HG03280 (cell line): ENCODE data around the gene CCER1.
"Not testable (repeated sequence)": the region's sequence is repeated elsewhere in the genome, so short reads cannot be mapped to it uniquely, and the experiment has no call there.

Source experiments
- ATAC-seq: cut with Tn5 transposase; IDR thresholded peaks from one replicate; pipeline ENCODE4 v1.9.1; 2021; ENCODE audit warnings: mild to moderate bottlenecking, moderate library complexity; ENCODE audit not compliant: unreplicated experiment

The CCER1 gene, protein sequence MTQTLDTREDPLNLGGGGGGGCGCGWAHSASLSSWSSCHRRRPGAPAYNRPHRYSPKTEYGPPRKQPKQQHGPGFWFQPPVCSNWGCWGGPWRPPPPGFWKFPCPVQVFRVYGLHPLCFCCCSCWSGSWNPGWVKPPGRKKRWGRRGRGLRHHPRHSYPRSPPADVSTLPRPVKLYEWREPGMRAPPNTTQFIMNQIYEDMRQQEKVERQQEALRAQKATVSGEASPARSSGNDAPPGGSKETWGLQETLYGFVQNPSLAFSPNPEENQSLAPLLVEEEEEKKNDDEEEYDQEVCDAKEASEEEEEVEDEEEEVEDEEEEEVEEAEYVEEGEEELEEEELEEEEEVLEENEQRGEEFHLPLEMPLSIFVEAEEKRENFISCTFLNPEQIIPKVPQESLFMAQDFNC

GRCh38 chr12:90954921-90955320, at the start of gene CCER1:
Gene CCER1, minus strand, starts transcription at chr12:90955176. Its CDS starts 434 bp downstream, at chr12:90954742.
- ATAC-seq = no peak

- ATAC-seq = no peak
Observed at GRCh38 chr12:91003737-91004136, 48.8 kb upstream of the CCER1 start.

DNA sequence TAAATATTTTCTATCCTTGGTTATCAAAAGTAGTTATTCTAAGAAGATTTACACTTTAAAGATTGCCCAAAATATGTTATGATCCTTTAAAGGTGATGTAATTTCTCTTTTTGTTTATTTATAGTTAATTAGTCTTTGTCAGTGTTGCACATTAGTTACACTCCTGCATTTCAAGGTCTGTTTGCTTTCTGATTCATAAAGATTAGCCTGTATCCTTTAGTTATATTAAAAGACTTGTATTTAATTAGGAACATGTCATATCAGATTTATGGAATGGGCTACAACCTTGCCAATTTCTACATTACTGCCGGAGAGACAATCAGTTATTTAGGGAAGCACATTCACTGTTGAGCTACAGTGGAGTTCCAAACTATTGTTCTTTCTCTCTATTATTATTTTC, 46.3 kb upstream of the CCER1 start:
- no peak for ATAC-seq

DNA sequence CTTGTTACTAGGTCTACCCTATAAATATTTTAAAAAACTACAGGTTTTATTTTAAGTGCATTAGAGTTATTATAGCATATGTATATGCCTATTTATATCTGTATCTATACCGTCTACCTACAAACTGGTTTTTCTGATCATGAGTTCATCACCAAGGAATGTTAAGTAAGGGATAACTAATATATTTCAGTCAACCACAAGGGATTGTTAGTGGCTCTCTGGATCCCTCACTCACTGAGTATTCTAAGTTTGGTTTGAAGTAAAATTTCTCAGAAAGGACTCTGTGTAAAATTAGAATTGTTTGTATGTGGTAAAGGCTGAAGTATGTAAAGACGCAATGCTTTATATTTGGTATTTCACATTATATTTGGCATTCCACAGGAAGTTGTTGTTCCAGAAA, 45.0 kb upstream of the CCER1 start:
- ATAC-seq = no peak

DNA sequence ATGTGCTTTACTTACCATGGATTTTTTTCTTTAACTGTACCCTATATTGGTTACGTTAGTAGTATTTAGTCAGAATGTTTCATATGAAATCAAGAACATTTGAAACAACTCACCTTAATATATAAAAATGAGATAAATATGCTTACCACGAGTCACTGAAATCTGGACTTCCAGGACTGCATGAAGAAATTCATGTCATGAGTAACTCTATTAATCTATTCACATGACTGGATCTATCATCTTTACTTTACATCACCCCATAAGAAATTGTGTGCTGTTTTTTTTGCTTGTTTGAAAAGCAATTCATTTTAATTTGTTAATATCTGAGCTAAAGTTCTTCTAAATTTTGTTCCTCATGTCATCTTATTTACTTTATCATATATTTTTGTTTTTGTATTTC, 44.6 kb upstream of the CCER1 start:
- no peak for ATAC-seq

DNA sequence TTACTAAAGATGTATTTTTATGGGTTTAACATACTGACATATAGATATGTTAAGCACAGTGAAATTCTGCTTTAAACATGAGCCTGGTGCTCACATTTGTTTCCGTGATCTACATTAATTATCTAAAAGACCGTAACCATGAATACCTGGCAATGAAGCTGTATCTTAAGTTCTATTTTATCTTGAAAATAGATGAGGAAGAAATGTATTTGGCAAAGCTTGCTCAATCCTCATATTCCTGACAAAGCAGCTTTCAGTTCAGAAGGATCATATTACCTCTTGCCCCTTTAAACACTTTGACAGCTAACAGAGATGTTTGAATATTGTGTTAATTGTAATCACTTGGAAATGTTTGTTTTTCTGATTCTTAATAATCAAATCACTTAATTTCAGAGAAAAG, 40.0 kb upstream of the CCER1 start:
- ATAC-seq = no peak

GRCh38 chr12:90991952-90992465, 37.0 kb upstream of the CCER1 start:
- ATAC-seq = no peak

DNA sequence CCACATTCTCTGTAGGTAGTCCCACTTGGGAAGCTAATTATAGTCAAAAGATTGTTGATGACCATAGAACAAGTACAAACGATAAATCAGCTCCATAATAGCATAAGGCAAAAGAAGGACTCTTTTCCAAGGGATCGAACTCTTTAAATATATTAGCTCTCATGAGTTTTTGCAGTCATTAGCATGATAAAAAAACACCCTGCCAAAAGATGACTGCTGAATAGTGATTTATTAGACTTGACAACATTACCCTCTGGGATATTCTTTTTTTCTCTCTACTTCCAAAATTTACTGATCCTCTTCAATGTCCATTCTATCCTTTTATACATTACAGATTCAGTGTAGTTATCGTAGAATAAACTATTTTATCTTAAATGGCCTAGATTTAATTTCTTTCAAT, 35.6 kb upstream of the CCER1 start:
- ATAC-seq = no peak

GRCh38 chr12:90989686-90990111, 34.7 kb upstream of the CCER1 start:
- no peak for ATAC-seq

DNA sequence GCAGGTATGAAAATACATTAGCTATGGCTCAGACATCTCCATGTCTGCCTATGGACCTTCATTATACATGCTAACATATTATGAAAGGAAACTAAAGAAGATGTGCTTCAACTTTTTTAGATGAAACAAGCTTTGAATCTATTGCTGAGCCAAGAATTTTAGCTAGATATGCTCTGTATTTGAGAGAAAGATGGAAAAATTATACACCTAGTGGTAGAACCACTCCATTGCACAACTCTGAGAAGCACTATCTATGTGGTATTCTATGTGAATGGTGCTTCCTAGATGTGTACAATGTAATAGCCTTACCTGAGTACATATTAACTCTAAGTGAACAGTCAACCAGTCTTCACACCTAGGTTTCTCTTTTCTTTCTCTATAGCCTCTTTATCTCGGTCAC, 32.5 kb upstream of the CCER1 start:
- ATAC-seq = no peak

- no peak for ATAC-seq
Observed at GRCh38 chr12:90987101-90987500, 32.1 kb upstream of the CCER1 start.

- ATAC-seq = not testable (repeated sequence)
Observed at GRCh38 chr12:90985331-90985730, 30.4 kb upstream of the CCER1 start.

GRCh38 chr12:90984114-90984513, 29.1 kb upstream of the CCER1 start:
- no peak for ATAC-seq

DNA sequence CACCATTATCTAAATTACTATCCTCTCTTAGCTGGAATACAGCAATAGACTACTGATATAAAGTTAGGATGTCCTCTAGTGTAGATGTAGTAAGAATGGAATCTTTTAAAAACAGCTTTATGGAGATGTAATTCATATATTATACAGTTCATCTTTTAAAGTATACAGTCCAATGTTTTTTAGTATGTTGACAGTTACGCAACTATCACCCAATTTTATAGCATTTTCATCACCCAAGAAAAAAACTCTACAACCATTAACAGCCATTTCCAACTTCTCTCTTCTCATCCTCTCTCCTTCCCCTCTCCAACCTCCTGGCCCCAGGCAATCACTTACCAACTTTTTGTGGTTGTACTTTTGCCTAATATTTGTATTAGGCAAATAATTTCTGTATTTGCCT, 27.2 kb upstream of the CCER1 start:
- no peak for ATAC-seq

DNA sequence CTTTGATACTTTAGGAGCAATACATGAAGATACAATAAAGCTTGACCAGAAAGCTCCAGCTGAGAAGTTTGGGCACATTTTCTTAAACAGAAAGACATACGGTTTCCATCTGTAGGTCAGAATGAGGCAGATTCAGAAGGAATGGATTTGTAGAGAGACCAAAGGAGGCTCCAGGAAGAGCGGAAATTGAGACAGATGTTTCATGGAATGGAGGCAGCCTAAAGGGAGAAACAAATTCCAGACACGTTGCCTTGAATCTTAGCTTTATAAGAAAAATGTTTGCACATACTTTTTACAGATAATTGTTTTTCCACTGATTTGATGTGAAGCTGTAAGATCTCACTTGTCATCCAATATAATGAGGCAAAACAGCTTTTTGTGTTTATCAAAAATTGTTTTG, 25.0 kb upstream of the CCER1 start:
- ATAC-seq = no peak

GRCh38 chr12:90979019-90979418, 24.0 kb upstream of the CCER1 start:
- no peak for ATAC-seq

GRCh38 chr12:90978117-90978770, 23.3 kb upstream of the CCER1 start:
- ATAC-seq = peak; percentile 95

GRCh38 chr12:90977224-90977623, 22.2 kb upstream of the CCER1 start:
- no peak for ATAC-seq

DNA sequence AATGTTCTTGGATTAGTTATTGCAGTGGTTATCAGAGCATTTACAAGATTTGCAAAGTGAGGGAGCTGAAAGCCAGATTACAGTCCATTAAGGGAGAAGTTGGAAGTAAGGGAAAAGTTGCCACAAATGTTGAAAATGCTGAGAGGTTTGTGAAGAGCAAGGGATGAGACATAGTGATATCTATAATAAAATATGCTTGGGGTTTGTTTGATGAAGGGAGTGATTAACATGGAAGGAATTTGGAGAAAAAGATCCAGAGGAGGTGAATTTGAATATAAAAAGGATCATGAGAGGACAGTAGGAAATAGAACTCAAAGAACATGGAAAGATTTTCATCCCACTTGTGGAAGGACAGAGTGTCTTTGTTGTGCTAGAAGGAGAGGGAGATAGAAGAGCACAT, 19.3 kb upstream of the CCER1 start:
- ATAC-seq = no peak

DNA sequence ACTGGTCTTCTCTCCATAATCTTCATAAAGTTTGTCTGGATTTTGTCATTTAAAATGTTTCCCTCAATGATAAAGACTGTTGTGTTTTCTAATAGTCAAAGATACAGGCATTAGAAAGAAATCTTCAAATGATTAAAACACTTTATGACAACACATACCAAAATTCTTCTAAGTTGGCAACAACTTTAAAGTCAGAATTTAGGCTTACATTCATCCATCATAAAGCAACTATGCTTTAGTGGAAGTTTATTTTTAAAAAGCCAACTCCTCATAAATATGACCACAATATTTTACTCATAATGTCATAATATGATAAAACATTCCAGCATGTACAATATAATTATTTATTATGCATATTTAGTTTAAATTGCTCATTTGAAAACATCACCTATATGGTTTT, 17.2 kb upstream of the CCER1 start:
- no peak for ATAC-seq

DNA sequence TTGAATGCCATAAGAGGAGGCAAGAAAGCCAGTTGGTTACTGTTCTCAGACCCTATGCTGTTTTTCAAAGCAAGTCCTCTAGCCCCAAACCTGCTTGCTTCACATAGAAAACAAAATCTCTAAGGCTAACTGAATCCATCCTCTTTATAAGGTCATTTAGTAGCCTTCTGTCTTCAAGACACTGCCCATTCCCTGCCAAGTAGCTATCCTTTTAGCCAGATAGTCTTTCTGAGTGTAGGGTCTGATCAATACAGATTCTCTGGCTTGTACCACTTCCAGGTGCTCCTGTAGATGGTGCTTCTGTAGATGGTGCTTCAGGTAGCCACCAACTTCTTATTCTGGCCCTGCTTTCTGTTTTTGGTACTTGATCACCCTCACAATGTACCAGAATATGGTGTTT, 15.9 kb upstream of the CCER1 start:
- no peak for ATAC-seq

GRCh38 chr12:90970471-90970870, 15.5 kb upstream of the CCER1 start:
- no peak for ATAC-seq
